Cardiac muscle cell (in vitro differentiated cells and primary cell): ENCODE data around the gene C5orf63. TPM values are rescaled to one million over a fixed set of nuclear protein-coding genes. Genes with fewer than 3 reads are reported as not detected.

ENCODE experiments used
- DNase-seq, 2 donors: peaks; one replicate each; pipeline versions ENCODE4 v3.0.0 to v3.0.0-alpha.2; 2010 to 2017; ENCODE audit warnings: low read depth in 1 of 2, low spot score in 1 of 2
- H3K27ac ChIP-seq: fragments of 200-600 bp; sonication (generic); 2 replicates; pipeline ENCODE4 v1.5.1; 2016
- H3K27me3 ChIP-seq: fragments of 200-600 bp; sonication (generic); 2 replicates; pipeline ENCODE4 v1.6.0; 2016; ENCODE audit warnings: control low read depth
- H3K36me3 ChIP-seq: fragments of 200-600 bp; sonication (generic); 2 replicates; pipeline ENCODE4 v1.5.1; 2016; ENCODE audit warnings: control low read depth
- H3K4me1 ChIP-seq: fragments of 200-600 bp; sonication (generic); 2 replicates; pipeline ENCODE4 v1.8.1; 2017; ENCODE audit warnings: low read depth, mild to moderate bottlenecking, mixed run types
- H3K4me3 ChIP-seq: fragments of 200-600 bp; sonication (generic); 2 replicates; pipeline ENCODE4 v1.5.1; 2016; ENCODE audit warnings: mild to moderate bottlenecking
- H3K9me3 ChIP-seq: fragments of 200-600 bp; sonication (generic); 2 replicates; pipeline ENCODE4 v1.5.1; 2017; ENCODE audit warnings: low read depth, mild to moderate bottlenecking, control low read depth
- polyA plus RNA-seq: library from polyadenylated mRNA; unstranded; fragments of >200 nt; fragmentation: Nextera tagmentation; extraction: Ambion mirVana; gene quantifications from 2 replicates; pipeline ENCODE4 v1.2.1, GENCODE V29; 2016
- total RNA-seq: library from RNA; depleted of rRNA; stranded (reverse); fragments of >200 nt; gene quantifications from 2 replicates; pipeline ENCODE4 v1.2.3, GENCODE V29; 2016
- TF ChIP-seq, protein P1 (sequence below): IDR thresholded peaks from 2 replicates; pipeline ENCODE4 v1.5.1; 2012; ENCODE audit warnings: low read depth, mild to moderate bottlenecking, low read length

C5orf63 gene
- total and polyA plus RNA-seq, 2 experiments from 2014 or later = 0.06 to 1.6 TPM

DNA sequence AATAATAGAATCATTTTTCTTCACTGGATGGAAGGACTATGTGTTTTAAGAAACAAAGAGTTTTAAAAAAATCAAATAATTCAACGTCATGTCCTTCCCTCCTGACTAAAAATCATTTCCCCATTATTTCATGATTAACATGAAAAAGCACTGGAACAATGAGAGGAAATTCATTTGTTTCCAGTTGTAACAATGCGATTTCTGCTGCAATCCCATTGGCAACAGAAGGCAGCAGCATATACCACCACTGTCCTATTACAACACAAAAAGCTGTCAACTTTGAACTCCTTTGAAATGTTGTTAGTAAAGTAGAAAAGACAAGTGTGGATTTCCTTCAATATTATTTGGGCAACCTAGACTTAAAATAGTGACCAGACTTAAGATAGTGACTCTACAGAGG, 3.1 kb downstream of the C5orf63 start:
- Histone ChIP-seq H3K36me3 (no peaks in the 10 kb centered on the region), H3K4me1 (no peaks in the 10 kb centered on the region), H3K27me3 (no peaks in the 10 kb centered on the region), H3K4me3 (no peak overlapping the region), H3K27ac (no peak overlapping the region), H3K9me3 (no peaks in the 10 kb centered on the region)
- TF ChIP-seq, protein P1, sequence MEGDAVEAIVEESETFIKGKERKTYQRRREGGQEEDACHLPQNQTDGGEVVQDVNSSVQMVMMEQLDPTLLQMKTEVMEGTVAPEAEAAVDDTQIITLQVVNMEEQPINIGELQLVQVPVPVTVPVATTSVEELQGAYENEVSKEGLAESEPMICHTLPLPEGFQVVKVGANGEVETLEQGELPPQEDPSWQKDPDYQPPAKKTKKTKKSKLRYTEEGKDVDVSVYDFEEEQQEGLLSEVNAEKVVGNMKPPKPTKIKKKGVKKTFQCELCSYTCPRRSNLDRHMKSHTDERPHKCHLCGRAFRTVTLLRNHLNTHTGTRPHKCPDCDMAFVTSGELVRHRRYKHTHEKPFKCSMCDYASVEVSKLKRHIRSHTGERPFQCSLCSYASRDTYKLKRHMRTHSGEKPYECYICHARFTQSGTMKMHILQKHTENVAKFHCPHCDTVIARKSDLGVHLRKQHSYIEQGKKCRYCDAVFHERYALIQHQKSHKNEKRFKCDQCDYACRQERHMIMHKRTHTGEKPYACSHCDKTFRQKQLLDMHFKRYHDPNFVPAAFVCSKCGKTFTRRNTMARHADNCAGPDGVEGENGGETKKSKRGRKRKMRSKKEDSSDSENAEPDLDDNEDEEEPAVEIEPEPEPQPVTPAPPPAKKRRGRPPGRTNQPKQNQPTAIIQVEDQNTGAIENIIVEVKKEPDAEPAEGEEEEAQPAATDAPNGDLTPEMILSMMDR = no peak
- DNase-seq = no peak

DNA sequence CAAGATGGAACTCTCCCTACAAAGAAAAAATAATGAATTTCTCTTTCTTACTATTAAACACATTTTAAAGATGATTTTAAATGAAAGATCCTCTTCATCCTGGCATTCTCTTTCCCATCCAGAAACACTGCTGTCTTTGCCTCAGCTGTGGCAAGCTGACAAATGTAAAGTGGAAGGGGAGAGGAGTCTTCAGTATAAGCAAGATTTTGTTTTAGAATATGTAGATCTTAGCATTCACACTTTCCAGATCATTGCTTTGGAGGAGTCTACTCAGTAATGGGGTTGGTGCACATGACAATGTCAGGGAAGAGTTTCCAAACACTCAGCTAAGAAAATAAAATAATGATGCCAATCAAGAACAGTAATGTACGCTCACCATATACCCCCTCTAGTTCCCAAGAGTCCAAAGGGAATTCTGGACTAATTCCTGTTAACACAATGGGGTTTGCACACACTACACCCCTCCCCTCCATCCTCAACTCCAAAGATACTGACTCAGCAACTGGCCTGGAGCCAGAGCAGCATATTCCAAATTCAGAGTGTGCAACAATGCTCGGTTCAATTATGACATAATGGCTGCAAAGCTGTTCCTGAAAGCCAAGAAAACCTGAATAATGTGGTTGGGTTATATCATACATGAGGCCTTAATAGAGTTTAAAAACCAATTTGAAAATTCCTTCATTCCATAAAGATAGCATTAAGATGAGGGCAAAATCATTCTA, 4.6 kb downstream of the C5orf63 start:
- TF ChIP-seq, protein P1 = no peak
- Histone ChIP-seq H3K36me3 (no peaks in the 10 kb centered on the region), H3K27ac (no peak overlapping the region), H3K9me3 (no peaks in the 10 kb centered on the region), H3K27me3 (no peaks in the 10 kb centered on the region), H3K4me1 (no peaks in the 10 kb centered on the region), H3K4me3 (no peak overlapping the region)
- DNase-seq = peak in 1 of 2 donors; percentile 90

DNA sequence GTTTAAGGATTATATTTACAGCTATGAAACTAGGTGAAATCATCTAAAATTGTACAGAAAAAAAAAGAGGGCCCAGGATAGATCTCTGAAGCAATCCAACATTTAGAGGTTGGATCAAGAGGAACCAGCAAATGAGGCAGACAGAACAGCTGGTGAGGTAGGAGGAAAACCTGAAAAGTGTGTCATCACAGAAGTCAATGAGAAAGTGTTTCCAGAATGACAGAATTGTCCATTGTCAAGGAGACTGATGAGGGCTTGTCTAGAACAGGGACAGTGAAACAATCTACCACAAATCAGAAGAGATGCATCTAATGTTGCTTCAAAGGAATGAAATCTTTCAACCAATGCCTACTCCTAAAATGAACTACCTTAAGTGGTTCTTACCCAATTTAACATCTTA, 6.6 kb downstream of the C5orf63 start:
- no peaks in the 10 kb centered on the region for H3K9me3 ChIP-seq
- no peak overlapping the region for H3K27ac ChIP-seq
- no peaks in the 10 kb centered on the region for H3K4me1 ChIP-seq
- H3K36me3 ChIP-seq = no peaks in the 10 kb centered on the region
- no peak overlapping the region for H3K4me3 ChIP-seq
- no peaks in the 10 kb centered on the region for H3K27me3 ChIP-seq
- no peak for DNase-seq
- TF ChIP-seq, protein P1 = no peak

DNA sequence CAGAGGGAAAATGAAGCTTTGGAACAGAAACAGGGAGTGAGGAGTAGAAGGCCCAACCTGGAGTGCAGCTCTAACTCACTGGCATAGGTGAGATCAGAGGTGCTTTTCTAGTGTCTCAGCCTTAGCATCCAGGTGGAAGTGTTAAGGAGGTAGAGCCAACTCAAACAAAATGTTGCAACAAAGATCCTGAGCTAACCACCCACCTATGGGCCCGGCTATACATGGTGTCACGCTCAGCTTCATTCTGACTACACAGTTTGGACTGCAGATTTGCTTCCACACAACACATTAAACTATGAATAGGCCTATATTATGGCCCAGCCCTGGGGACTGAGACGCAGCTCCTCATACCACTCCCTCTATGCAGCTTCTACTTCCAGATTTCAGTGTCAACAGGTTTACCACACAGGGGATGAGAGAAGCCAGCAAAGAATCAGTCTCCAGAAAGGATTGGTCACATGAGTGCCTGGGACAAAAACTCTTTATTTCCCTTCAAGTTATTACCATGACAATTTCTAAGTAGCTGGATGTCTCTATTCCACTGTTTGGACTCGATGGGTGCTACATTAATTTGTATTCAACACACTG, 9.0 kb downstream of the C5orf63 start:
- TF ChIP-seq, protein P1 = no peak
- no peaks in the 10 kb centered on the region for H3K27me3 ChIP-seq
- H3K27ac ChIP-seq = no peak overlapping the region
- no peaks in the 10 kb centered on the region for H3K4me1 ChIP-seq
- H3K4me3 ChIP-seq = no peak overlapping the region
- no peak for DNase-seq
- H3K36me3 ChIP-seq = no peaks in the 10 kb centered on the region
- no peaks in the 10 kb centered on the region for H3K9me3 ChIP-seq

DNA sequence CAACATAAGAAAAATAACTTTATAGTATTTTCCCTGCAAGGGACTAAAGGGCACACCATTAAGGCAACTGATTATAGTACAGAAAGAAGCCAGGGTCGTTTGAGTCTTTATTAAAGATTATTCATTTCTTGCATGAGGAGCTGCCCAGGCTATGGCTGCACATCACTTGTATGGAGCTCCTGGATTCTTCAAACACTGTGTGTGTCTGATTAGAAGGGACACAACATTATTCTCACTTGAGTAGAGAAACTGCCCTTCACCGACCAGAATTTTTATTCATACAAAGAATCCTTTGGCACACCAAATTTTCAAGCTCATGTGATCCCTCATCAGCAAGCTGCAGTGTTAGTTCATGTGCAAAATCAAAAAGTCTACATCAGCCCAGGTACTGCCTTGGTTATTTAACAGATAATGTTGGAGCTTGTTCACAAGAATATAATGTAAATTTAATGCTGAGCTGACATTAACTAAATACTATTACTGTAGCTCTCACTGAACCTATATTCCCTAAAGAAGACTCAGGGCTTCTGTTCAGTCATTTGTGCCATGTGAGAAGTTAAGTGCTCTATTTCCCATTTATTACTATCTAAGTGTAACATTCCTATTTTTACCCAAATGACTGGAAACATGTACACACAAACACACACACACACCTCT, 9.9 kb downstream of the C5orf63 start:
- Histone ChIP-seq H3K4me3 (no peak overlapping the region), H3K27ac (no peak overlapping the region), H3K27me3 (no peaks in the 10 kb centered on the region), H3K9me3 (no peaks in the 10 kb centered on the region), H3K36me3 (no peaks in the 10 kb centered on the region), H3K4me1 (no peaks in the 10 kb centered on the region)
- no peak for DNase-seq
- TF ChIP-seq, protein P1 = no peak
